Endothelial cell of umbilical vein (primary cell): ENCODE results near the gene PHC3. TPM values are rescaled to one million over a fixed set of nuclear protein-coding genes. Genes with fewer than 3 reads are reported as not detected.

Source experiments
- BruUV-seq: library from RNA; stranded (reverse); fragments of 400-500 nt; replicated peaks from 2 replicates; lab custom pipeline; 2021; lab: Mats Ljungman, UMichigan
- CTCF ChIA-PET: fragments of 300-600, 350-600 bp; sonication (Branson Sonifier 250); formaldehyde crosslinking; loops from one replicate; lab custom pipeline; 2021; ENCODE audit warnings: antibody characterized with exemption, inconsistent platforms; lab: Charles Lee
- POLR2A ChIA-PET: fragments of 300-600, 350-600 bp; sonication (Branson Sonifier 250); formaldehyde crosslinking; loops from one replicate; lab custom pipeline; 2021; ENCODE audit warnings: antibody characterized with exemption, inconsistent platforms; lab: Charles Lee
- DNase-seq: peaks from one replicate; pipeline ENCODE4 v3.0.0-alpha.2; 2011; ENCODE audit warnings: low read depth, low spot score
- FAIRE-seq: peaks from 2 replicates; lab custom pipeline; 2011; peaks lifted over from hg19 to GRCh38; lab: Jason Lieb, UNC
- H2AFZ ChIP-seq: 2 replicates; pipeline ENCODE4 v1.6.0; 2012; ENCODE audit warnings: low read depth, low read length, control low read depth, inconsistent platforms
- H3K27ac ChIP-seq: 2 replicates; pipeline ENCODE4 v1.5.1; 2011; ENCODE audit warnings: low read depth, mild to moderate bottlenecking, control low read depth, low read length, moderate library complexity; ENCODE audit not compliant: insufficient read depth
- H3K27me3 ChIP-seq, 2 experiments: 2 replicates each; pipeline versions ENCODE4 v1.6.0 to v1.6.1; 2011; ENCODE audit warnings: low read length in 2 of 2, mixed read lengths in 1 of 2; ENCODE audit not compliant: control insufficient read depth in 2 of 2, insufficient read depth in 2 of 2
- H3K36me3 ChIP-seq, 2 experiments: 2 replicates in 1 of 2; 3 replicates in 1 of 2; pipeline ENCODE4 v1.5.1; 2011; ENCODE audit warnings: low read length in 2 of 2, mild to moderate bottlenecking in 1 of 2, moderate library complexity in 1 of 2; ENCODE audit not compliant: control insufficient read depth in 2 of 2, insufficient read depth in 2 of 2; ENCODE audit errors: extremely low read depth in 1 of 2
- H3K4me1 ChIP-seq: 3 replicates; pipeline ENCODE4 v1.5.1; 2011; ENCODE audit warnings: mild to moderate bottlenecking, low read length; ENCODE audit not compliant: control insufficient read depth, insufficient read depth; ENCODE audit errors: extremely low read depth
- H3K4me2 ChIP-seq: 2 replicates; pipeline ENCODE4 v1.6.1; 2011; ENCODE audit warnings: low read length, control low read depth, mixed read lengths; ENCODE audit not compliant: insufficient read depth
- H3K4me3 ChIP-seq, 3 experiments: fragments of 200-600 bp in 1 of 3; sonication (generic), shearing (Covaris generic) in 1 of 3; replicated peaks in 1 of 3; 2 replicates each; pipeline ENCODE4 v1.5.1; 2011 to 2016; ENCODE audit warnings: control low read depth in 3 of 3, low read length in 3 of 3, mild to moderate bottlenecking in 2 of 3, inconsistent platforms in 1 of 3, low read depth in 1 of 3, moderate library complexity in 1 of 3; ENCODE audit not compliant: insufficient read depth in 1 of 3
- H3K79me2 ChIP-seq: 2 replicates; pipeline ENCODE4 v1.6.0; 2012; ENCODE audit warnings: low read length, inconsistent platforms; ENCODE audit not compliant: control insufficient read depth, insufficient read depth
- H3K9ac ChIP-seq: replicated peaks from 2 replicates; pipeline ENCODE3; 2011; ENCODE audit warnings: low read length, control low read depth; ENCODE audit not compliant: insufficient read depth; ENCODE audit errors: extremely low read depth
- H3K9me1 ChIP-seq: replicated peaks from 3 replicates; pipeline ENCODE4 v1.6.0; 2011; ENCODE audit warnings: mild to moderate bottlenecking, low read length; ENCODE audit not compliant: control insufficient read depth, insufficient read depth; ENCODE audit errors: extremely low read depth
- H3K9me3 ChIP-seq: replicated peaks from 2 replicates; pipeline ENCODE4 v1.5.1; 2012; ENCODE audit warnings: low read length, inconsistent platforms; ENCODE audit not compliant: control insufficient read depth, insufficient read depth
- H4K20me1 ChIP-seq: replicated peaks from 2 replicates; pipeline ENCODE3; 2011; ENCODE audit warnings: mild to moderate bottlenecking, low read length; ENCODE audit not compliant: control insufficient read depth, insufficient read depth; ENCODE audit errors: extremely low read depth
- EZH2 ChIP-seq: IDR thresholded peaks from 2 replicates; pipeline ENCODE4 v1.6.1; 2012; ENCODE audit warnings: borderline replicate concordance, low read depth, mild to moderate bottlenecking, moderate library complexity, low read length, inconsistent platforms; ENCODE audit not compliant: severe bottlenecking
- FOS ChIP-seq: IDR thresholded peaks from 2 replicates; pipeline ENCODE4 v1.6.1; 2011; ENCODE audit warnings: mild to moderate bottlenecking, low read length, moderate library complexity, borderline replicate concordance; ENCODE audit not compliant: insufficient read depth
- GATA2 ChIP-seq: IDR thresholded peaks from 2 replicates; pipeline ENCODE4 v1.7.0; 2011; ENCODE audit warnings: low read depth, mild to moderate bottlenecking, moderate library complexity, mixed read lengths, low read length; ENCODE audit not compliant: insufficient read length, insufficient read depth
- JUN ChIP-seq: IDR thresholded peaks from 2 replicates; pipeline ENCODE4 v1.6.1; 2011; ENCODE audit warnings: borderline replicate concordance, low read depth; ENCODE audit not compliant: insufficient read length, insufficient read depth
- POLR2A ChIP-seq: IDR thresholded peaks from 2 replicates; pipeline ENCODE4 v1.6.1; 2012; ENCODE audit warnings: low read depth, mild to moderate bottlenecking, control low read depth, low read length
- POLR2AphosphoS5 ChIP-seq: IDR thresholded peaks from 2 replicates; pipeline ENCODE4 v1.6.1; 2012; ENCODE audit warnings: low read depth, mild to moderate bottlenecking, control low read depth, low read length, moderate library complexity; ENCODE audit not compliant: insufficient read depth
- dilution Hi-C: fragments of 300-500 bp; cut with MboI; formaldehyde crosslinking; loops from one replicate; pipeline ENCODE4 v1.15.0; 2019; ENCODE audit warnings: low sequenced_read_pairs; ENCODE audit not compliant: extremely low pct_ligation_motif_present
- intact Hi-C: fragments of 100-400 bp; cut with micrococcal nuclease; formaldehyde crosslinking; loops from one replicate; pipeline ENCODE4 v1.10.0; 2022
- polyA plus RNA-seq, 4 experiments: library from polyadenylated mRNA; depleted of rRNA in 3 of 4; stranded (reverse) in 3 of 4; unstranded in 1 of 4; fragments of >200 nt; gene quantifications; 2 replicates each; pipeline versions ENCODE4 v1.2.1 to v1.2.3, GENCODE V29; 2011 to 2012; ENCODE audit warnings: missing spikeins in 1 of 4
- total RNA-seq: library from RNA; stranded (reverse); gene quantifications from 2 replicates; pipeline ENCODE4 v1.2.3, GENCODE V29; 2021
- TF ChIP-seq, protein P1 (sequence below), 2 donors: IDR thresholded peaks; 1 replicate in 1 of 2; 2 replicates in 1 of 2; pipeline ENCODE4 v1.5.1; 2011; ENCODE audit warnings: low read length in 2 of 2, mild to moderate bottlenecking in 2 of 2, moderate library complexity in 2 of 2, control low read depth in 1 of 2, inconsistent platforms in 1 of 2, low read depth in 1 of 2; ENCODE audit not compliant: insufficient read depth in 1 of 2; ENCODE audit errors: extremely low read depth in 1 of 2

Gene PHC3
- total and polyA plus RNA-seq, 2 donors (not counting 3 experiments of a cell fraction or from before 2014, with no cell fraction given), result 35.7 to 45.8 TPM

DNA sequence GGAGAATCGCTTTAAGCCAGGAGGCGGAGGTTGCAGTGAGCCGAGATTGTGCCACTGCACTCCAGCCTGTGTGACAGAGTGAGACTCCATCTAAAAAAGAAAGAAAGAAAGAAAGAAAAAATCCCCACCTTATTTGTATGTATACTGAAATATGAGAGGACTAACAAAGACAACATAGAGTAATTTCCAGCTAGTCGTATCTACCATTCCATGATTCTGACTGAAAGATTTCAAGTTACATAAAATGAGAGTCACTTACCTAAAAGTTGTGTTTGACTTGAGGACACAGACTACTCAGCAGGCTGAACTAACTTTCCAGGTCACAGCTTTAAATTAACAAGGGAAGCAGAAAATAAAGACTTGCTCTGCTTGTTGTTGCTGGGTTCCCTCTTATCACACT is 21.9 kb upstream of the PHC3 start:
- Histone ChIP-seq H2AFZ (no peak overlapping the region), H3K9me1 (no peaks in the 10 kb centered on the region), H3K9me3 (no peaks in the 10 kb centered on the region), H3K4me3 (no peak overlapping the region), H3K9ac (no peak overlapping the region), H3K4me2 (no peak overlapping the region), H4K20me1 (no peaks in the 10 kb centered on the region), H3K36me3 (no peaks in the 10 kb centered on the region), H3K27me3 (peaks cover 7 to 11% of the 10 kb centered on the region in 2 experiments), H3K79me2 (no peaks in the 10 kb centered on the region), H3K27ac (no peak overlapping the region), H3K4me1 (no peaks in the 10 kb centered on the region)
- CTCF ChIA-PET, result interaction anchor here (1.1 to 1.9 kb wide), 3 partner anchors 15 to 211 kb away, joined by 3 to 10 read pairs (median 5); partner anchors contain the start of gene PRKCI
- dilution Hi-C loops (no loop called here), intact Hi-C loops (no loop called here)
- FAIRE-seq (no peak), DNase-seq (no peak)
- BruUV-seq, result no TSS peak
- POLR2A ChIA-PET, result no interaction called here
- TF ChIP-seq FOS, result no peak
- TF ChIP-seq, protein P1, sequence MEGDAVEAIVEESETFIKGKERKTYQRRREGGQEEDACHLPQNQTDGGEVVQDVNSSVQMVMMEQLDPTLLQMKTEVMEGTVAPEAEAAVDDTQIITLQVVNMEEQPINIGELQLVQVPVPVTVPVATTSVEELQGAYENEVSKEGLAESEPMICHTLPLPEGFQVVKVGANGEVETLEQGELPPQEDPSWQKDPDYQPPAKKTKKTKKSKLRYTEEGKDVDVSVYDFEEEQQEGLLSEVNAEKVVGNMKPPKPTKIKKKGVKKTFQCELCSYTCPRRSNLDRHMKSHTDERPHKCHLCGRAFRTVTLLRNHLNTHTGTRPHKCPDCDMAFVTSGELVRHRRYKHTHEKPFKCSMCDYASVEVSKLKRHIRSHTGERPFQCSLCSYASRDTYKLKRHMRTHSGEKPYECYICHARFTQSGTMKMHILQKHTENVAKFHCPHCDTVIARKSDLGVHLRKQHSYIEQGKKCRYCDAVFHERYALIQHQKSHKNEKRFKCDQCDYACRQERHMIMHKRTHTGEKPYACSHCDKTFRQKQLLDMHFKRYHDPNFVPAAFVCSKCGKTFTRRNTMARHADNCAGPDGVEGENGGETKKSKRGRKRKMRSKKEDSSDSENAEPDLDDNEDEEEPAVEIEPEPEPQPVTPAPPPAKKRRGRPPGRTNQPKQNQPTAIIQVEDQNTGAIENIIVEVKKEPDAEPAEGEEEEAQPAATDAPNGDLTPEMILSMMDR (IDR thresholded peaks at IDR 0.05; ENCODE audit: extremely low read depth in 1 of 2, insufficient read depth in 1 of 2, low read depth in 1 of 2, low read length in 2 of 2), result no peak
- TF ChIP-seq EZH2, result no peak
- no peak for TF ChIP-seq GATA2
- TF ChIP-seq POLR2A, result no peak
- no peak for TF ChIP-seq JUN
- TF ChIP-seq POLR2AphosphoS5, result no peak
